H1 (cell line): ENCODE data around the gene MT1B. TPM values are rescaled to one million over a fixed set of nuclear protein-coding genes. Genes with fewer than 3 reads are reported as not detected.
A peak's percentile ranks its signal among the peaks of the same experiment; 100 is the strongest.

Source experiments
- CTCF ChIA-PET: fragments of 300-600 bp; sonication (Branson Sonifier 250); formaldehyde crosslinking; loops from one replicate; lab custom pipeline; 2021; ENCODE audit not compliant: partially characterized antibody; lab: Charles Lee
- POLR2A ChIA-PET: fragments of 300-600 bp; sonication (Branson Sonifier 250); formaldehyde crosslinking; loops from one replicate; lab custom pipeline; 2021; ENCODE audit warnings: inconsistent platforms; ENCODE audit not compliant: partially characterized antibody; lab: Charles Lee
- DNase-seq, 2 experiments: peaks; one replicate each; pipeline versions ENCODE4 v3.0.0 to v3.0.0-alpha.2; 2010 to 2022; ENCODE audit warnings: low spot score in 2 of 2, low read depth in 1 of 2, mixed read lengths in 1 of 2
- FAIRE-seq: peaks from 2 replicates; lab custom pipeline; 2011; peaks lifted over from hg19 to GRCh38; lab: Jason Lieb, UNC
- H2AFZ ChIP-seq: 2 replicates; pipeline ENCODE4 v1.8.1; 2012; ENCODE audit warnings: low read length, inconsistent platforms
- H2AK5ac ChIP-seq: 2 replicates; pipeline ENCODE4 v1.6.1; 2013; ENCODE audit warnings: low read depth, low read length
- H2BK120ac ChIP-seq: replicated peaks from 2 replicates; pipeline ENCODE3; 2013; ENCODE audit warnings: low read depth, low read length, inconsistent platforms
- H2BK12ac ChIP-seq: 2 replicates; pipeline ENCODE4 v1.6.1; 2013; ENCODE audit warnings: low read depth, low read length
- H2BK15ac ChIP-seq: 2 replicates; pipeline ENCODE4 v1.6.1; 2013; ENCODE audit warnings: low read length
- H2BK20ac ChIP-seq: 2 replicates; pipeline ENCODE4 v1.6.1; 2013; ENCODE audit warnings: low read length
- H2BK5ac ChIP-seq: 2 replicates; pipeline ENCODE4 v1.6.1; 2013; ENCODE audit warnings: low read depth, low read length
- H3K14ac ChIP-seq: 2 replicates; pipeline ENCODE4 v1.6.1; 2013; ENCODE audit warnings: inconsistent platforms; ENCODE audit not compliant: insufficient read length
- H3K18ac ChIP-seq: 2 replicates; pipeline ENCODE4 v1.6.1; 2013; ENCODE audit warnings: low read length; ENCODE audit errors: extremely low read depth
- H3K23ac ChIP-seq: 2 replicates; pipeline ENCODE4 v1.6.1; 2013; ENCODE audit warnings: inconsistent platforms; ENCODE audit not compliant: insufficient read length
- H3K23me2 ChIP-seq: 2 replicates; pipeline ENCODE4 v1.6.1; 2013; ENCODE audit warnings: low read depth, low read length
- H3K27ac ChIP-seq: 2 replicates; pipeline ENCODE4 v1.6.1; 2011; ENCODE audit warnings: low read depth, low read length, inconsistent platforms
- H3K27me3 ChIP-seq, 4 experiments: replicated peaks in 1 of 4; 1 replicate in 1 of 4; 2 replicates in 3 of 4; pipeline versions ENCODE4 v1.6.1 to v1.8.1; 2011 to 2013; ENCODE audit warnings: low read length in 3 of 4, mild to moderate bottlenecking in 3 of 4, inconsistent platforms in 2 of 4, mixed read lengths in 2 of 4, moderate library complexity in 1 of 4; ENCODE audit not compliant: control insufficient read depth in 3 of 4, insufficient read depth in 3 of 4; ENCODE audit errors: extremely low read depth in 1 of 4
- H3K36me3 ChIP-seq, 4 experiments: 2 replicates each; pipeline versions ENCODE4 v1.6.1 to v1.8.1; 2011 to 2013; ENCODE audit warnings: mild to moderate bottlenecking in 4 of 4, low read length in 3 of 4, moderate library complexity in 2 of 4, control low read depth in 1 of 4, inconsistent platforms in 1 of 4; ENCODE audit not compliant: insufficient read depth in 4 of 4, control insufficient read depth in 2 of 4
- H3K4ac ChIP-seq: replicated peaks from 2 replicates; pipeline ENCODE3; 2013; ENCODE audit warnings: low read length, low read depth, mixed read lengths, inconsistent platforms; ENCODE audit not compliant: insufficient read length
- H3K4me1 ChIP-seq, 4 experiments: replicated peaks in 1 of 4; 1 replicate in 1 of 4; 2 replicates in 3 of 4; pipeline versions ENCODE4 v1.6.1 to v1.8.1; 2011 to 2013; ENCODE audit warnings: low read length in 3 of 4, inconsistent platforms in 2 of 4, mixed read lengths in 1 of 4; ENCODE audit not compliant: insufficient read depth in 4 of 4, control insufficient read depth in 3 of 4
- H3K4me2 ChIP-seq, 2 experiments: 2 replicates each; pipeline versions ENCODE4 v1.6.1 to v1.8.1; 2011 to 2013; ENCODE audit warnings: low read depth in 2 of 2, low read length in 2 of 2, control low read depth in 1 of 2, inconsistent platforms in 1 of 2, mild to moderate bottlenecking in 1 of 2; ENCODE audit not compliant: insufficient read depth in 1 of 2
- H3K4me3 ChIP-seq, 4 experiments: fragments of 200-600, 300-600 bp in 1 of 4; sonication (generic), shearing (Covaris generic), sonication (Bioruptor Twin) in 1 of 4; 2 replicates each; pipeline versions ENCODE4 v1.5.1 to v1.8.1; 2011 to 2016; ENCODE audit warnings: low read length in 4 of 4, low read depth in 3 of 4, control low read depth in 2 of 4, inconsistent platforms in 2 of 4, mild to moderate bottlenecking in 2 of 4, mixed read lengths in 1 of 4, moderate library complexity in 1 of 4; ENCODE audit not compliant: insufficient read depth in 2 of 4; ENCODE audit errors: extremely low read depth in 1 of 4
- H3K56ac ChIP-seq: replicated peaks from 2 replicates; pipeline ENCODE3; 2013; ENCODE audit warnings: low read depth, mild to moderate bottlenecking, mixed read lengths, low read length, inconsistent platforms; ENCODE audit not compliant: insufficient read length
- H3K79me1 ChIP-seq: 2 replicates; pipeline ENCODE4 v1.6.1; 2013; ENCODE audit warnings: low read depth, low read length, control low read depth
- H3K79me2 ChIP-seq, 2 experiments: 2 replicates each; pipeline versions ENCODE4 v1.6.1 to v1.8.1; 2012 to 2013; ENCODE audit warnings: low read length in 2 of 2, mild to moderate bottlenecking in 2 of 2, inconsistent platforms in 1 of 2; ENCODE audit not compliant: insufficient read depth in 2 of 2, control insufficient read depth in 1 of 2
- H3K9ac ChIP-seq, 4 experiments: replicated peaks in 1 of 4; 1 replicate in 1 of 4; 2 replicates in 3 of 4; pipeline versions ENCODE4 v1.6.1 to v1.8.1; 2011 to 2013; ENCODE audit warnings: low read depth in 3 of 4, low read length in 3 of 4, control low read depth in 2 of 4, mild to moderate bottlenecking in 2 of 4, moderate library complexity in 2 of 4, inconsistent platforms in 1 of 4; ENCODE audit errors: extremely low read depth in 1 of 4
- H3K9me3 ChIP-seq, 2 experiments: 2 replicates each; pipeline versions ENCODE4 v1.6.1 to v1.8.1; 2012 to 2013; ENCODE audit warnings: mild to moderate bottlenecking in 2 of 2, moderate library complexity in 2 of 2, control low read depth in 1 of 2, inconsistent platforms in 1 of 2, low read depth in 1 of 2, low read length in 1 of 2, mixed read lengths in 1 of 2; ENCODE audit not compliant: insufficient read depth in 2 of 2
- H4K20me1 ChIP-seq, 2 experiments: replicated peaks in 1 of 2; 2 replicates each; pipeline versions ENCODE3 to v1.8.1; 2011 to 2013; ENCODE audit warnings: inconsistent platforms in 2 of 2, low read length in 2 of 2, mild to moderate bottlenecking in 1 of 2; ENCODE audit not compliant: insufficient read depth in 2 of 2, control insufficient read depth in 1 of 2
- H4K5ac ChIP-seq: 2 replicates; pipeline ENCODE4 v1.6.1; 2013; ENCODE audit warnings: low read length, low read depth, mixed read lengths, inconsistent platforms; ENCODE audit not compliant: insufficient read length
- H4K8ac ChIP-seq: 2 replicates; pipeline ENCODE4 v1.8.0; 2013; ENCODE audit warnings: mild to moderate bottlenecking, moderate library complexity, low read length, inconsistent platforms; ENCODE audit not compliant: insufficient read depth; ENCODE audit errors: extremely low read depth
- H4K91ac ChIP-seq: replicated peaks from 2 replicates; pipeline ENCODE3; 2013; ENCODE audit warnings: low read length, mixed read lengths, inconsistent platforms; ENCODE audit not compliant: insufficient read length
- CEBPB ChIP-seq: IDR thresholded peaks from 2 replicates; pipeline ENCODE4 v1.6.1; 2012; ENCODE audit warnings: low read depth, low read length
- CTBP2 ChIP-seq: IDR thresholded peaks from 2 replicates; pipeline ENCODE4 v1.7.0; 2011; ENCODE audit warnings: borderline replicate concordance, mild to moderate bottlenecking, moderate library complexity, mixed read lengths, low read length; ENCODE audit not compliant: insufficient read depth, insufficient read length
- E2F6 ChIP-seq: IDR thresholded peaks from 2 replicates; pipeline ENCODE4 v1.6.1; 2012; ENCODE audit warnings: inconsistent platforms
- KDM4A ChIP-seq: IDR thresholded peaks from one replicate; pipeline ENCODE4 v1.7.1; 2012; ENCODE audit warnings: low read depth, mild to moderate bottlenecking, moderate library complexity, low read length, inconsistent platforms; ENCODE audit not compliant: severe bottlenecking
- KDM5A ChIP-seq: fragments of 200-600 bp; IDR thresholded peaks from 2 replicates; pipeline ENCODE4 v1.7.1; 2012; ENCODE audit warnings: mild to moderate bottlenecking, low read length, inconsistent platforms, mixed read lengths
- RAD21 ChIP-seq, 2 experiments: IDR thresholded peaks in 1 of 2; conservative IDR thresholded peaks in 1 of 2; 2 replicates each; pipeline ENCODE4 v1.6.1; 2011; ENCODE audit warnings: low read depth in 2 of 2, low read length in 2 of 2, improper control_type of control experiment in 1 of 2, inconsistent platforms in 1 of 2, mild to moderate bottlenecking in 1 of 2, moderate library complexity in 1 of 2
- RBBP5 ChIP-seq: IDR thresholded peaks from 2 replicates; pipeline ENCODE4 v1.7.1; 2012; ENCODE audit warnings: low read depth, mild to moderate bottlenecking, inconsistent platforms, low read length, moderate library complexity, borderline replicate concordance
- SP1 ChIP-seq: IDR thresholded peaks from 2 replicates; pipeline ENCODE4 v1.6.1; 2011; ENCODE audit warnings: low read depth, low read length
- TAF7 ChIP-seq: optimal IDR thresholded peaks from 2 replicates; pipeline ENCODE3; 2011; ENCODE audit warnings: low read depth, mild to moderate bottlenecking, inconsistent platforms, low read length, moderate library complexity, borderline replicate concordance
- WGBS, 2 experiments: shearing (Covaris generic) in 1 of 2; methylation state at CpG; one replicate each; pipeline versions ENCODE4 v1.1.6 to v1.1.7; 2013 to 2015; ENCODE audit warnings: low lambda C conversion rate in 2 of 2, mixed read lengths in 2 of 2, inconsistent platforms in 1 of 2, low coverage in 1 of 2, missing lambda C conversion rate in 1 of 2; ENCODE audit not compliant: insufficient replicate concordance in 2 of 2, insufficient coverage in 1 of 2, insufficient read length in 1 of 2; ENCODE audit errors: extremely low coverage in 1 of 2, missing lambda C conversion rate in 1 of 2; 5-methylcytosine and 5-hydroxymethylcytosine counted together
- polyA plus RNA-seq, 7 experiments: library from polyadenylated mRNA; depleted of rRNA in 3 of 7; stranded (reverse) in 5 of 7; unstranded in 2 of 7; fragments of >200 nt in 5 of 7; fragments of 200-250 nt in 2 of 7; gene quantifications; 1 replicate in 5 of 7; 2 replicates in 1 of 7; 4 replicates in 1 of 7; pipeline versions ENCODE4 v1.2.1 to v1.2.3, GENCODE V29; 2011 to 2013; ENCODE audit warnings: missing spikeins in 2 of 7, mixed read lengths in 2 of 7
- total RNA-seq: library from RNA; stranded (reverse); fragmentation: NEBNext Ultra II Directional; extraction: Animal tissue kit (Norgen Biotek cat#: 25700); gene quantifications from 2 replicates; pipeline ENCODE4 v1.2.1, GENCODE V29; 2021

Gene MT1B
- total and polyA plus RNA-seq, 2 of the 8 experiments (the other 6 are each of a cell fraction or from before 2014, with no cell fraction given) = not detected

- peak within 1 kb of the TSS; percentile 52 to 76 (median 54) for H3K4me3 ChIP-seq
- peak within 1 kb of the TSS; percentile 55; the same call in 1 of the 2 replicates for H2BK12ac ChIP-seq
- no peak for FAIRE-seq
- no peak within 1 kb of the TSS for H3K27ac ChIP-seq
- no peak within 1 kb of the TSS for H2AK5ac ChIP-seq
- ChIA-PET CTCF (interaction anchor here (1.0 to 1.4 kb wide), 3 partner anchors 11 to 57 kb away, joined by 3 read pairs; no protein-coding TSS in a partner anchor), POLR2A (interaction anchor here (1.9 to 9.1 kb wide), 4 partner anchors 12 to 32 kb away, joined by 9 to 74 read pairs (median 24); partner anchors contain the start of genes MT1A, MT1E, MT1G and MT1H)
- peak within 1 kb of the TSS; percentile 89 to 97 for H3K4me2 ChIP-seq
- H3K79me2 ChIP-seq = no peaks in the 10 kb centered on the region
- no peak within 1 kb of the TSS for H3K4ac ChIP-seq
- H2BK15ac ChIP-seq = no peak within 1 kb of the TSS; the same call in 1 of the 2 replicates
- no peaks in the 10 kb centered on the region for H3K9me3 ChIP-seq
- H3K9ac ChIP-seq = peak within 1 kb of the TSS in 1 of 4 experiments; percentile 41; a peak in 3 of 7 replicates
- peaks cover 39 to 68% (median 62%) of the 10 kb centered on the region in 4 experiments for H3K27me3 ChIP-seq
- H3K14ac ChIP-seq = no peak within 1 kb of the TSS
- H3K36me3 ChIP-seq = no peaks in the 10 kb centered on the region
- no peak within 1 kb of the TSS for H3K23ac ChIP-seq
- peak; percentile 64 to 86 for DNase-seq
- peak within 1 kb of the TSS; percentile 75; the same call in 1 of the 2 replicates for H3K18ac ChIP-seq
- no peak within 1 kb of the TSS for H2BK120ac ChIP-seq
- H4K20me1 ChIP-seq = peaks cover 0 to 5% of the 10 kb centered on the region in 2 experiments
- peaks cover 10% of the 10 kb centered on the region; the same call in 1 of the 2 replicates for H3K23me2 ChIP-seq
- H3K79me1 ChIP-seq = no peaks in the 10 kb centered on the region
- WGBS, 2 experiments = 1% methylated on average over 29 of the region's 46 CpGs; no CpG with 5 or more reads in 1 of the 2 experiments
- no peak within 1 kb of the TSS for H4K5ac ChIP-seq
- no peak within 1 kb of the TSS for H3K56ac ChIP-seq
- H2AFZ ChIP-seq = peak within 1 kb of the TSS; percentile 76; the same call in 1 of the 2 replicates
- H4K8ac ChIP-seq = no peak within 1 kb of the TSS; the same call in 1 of the 2 replicates
- no peak within 1 kb of the TSS for H4K91ac ChIP-seq
- H3K4me1 ChIP-seq = peaks cover 0 to 12% (median 5%) of the 10 kb centered on the region in 4 experiments; a peak in 6 of 7 replicates
- peak within 1 kb of the TSS; percentile 72; the same call in 1 of the 2 replicates for H2BK5ac ChIP-seq
- H2BK20ac ChIP-seq = no peak within 1 kb of the TSS
- TF ChIP-seq TAF7 (no peak), E2F6 (0 out of 2 replicates have a peak, but pooled peaks have one; percentile 14), RBBP5 (0 out of 2 replicates have a peak, but pooled peaks have one; percentile 34), SP1 (0 out of 2 replicates have a peak, but pooled peaks have one; percentile 7), RAD21 (IDR thresholded peaks at IDR 0.05 in 1 of 2, conservative IDR thresholded peaks at IDR 0.05 in 1 of 2; ENCODE audit: low read depth in 2 of 2, low read length in 2 of 2) (peak; percentile 15 to 35; a peak in 3 of 4 replicates), KDM5A (no peak), CEBPB (peak; percentile 66), CTBP2 (peak; percentile 63), KDM4A (peak; percentile 81)
These were observed 6.1 kb downstream of the MT1B start, which contains the start of gene MT1F for GRCh38 chr16:56657555-56658326. Gene MT1F, plus strand, starts transcription at chr16:56657959. Its CDS starts 100 bp downstream, at chr16:56658059.
